ENCODE measurements around the gene MBNL2. TPM values are rescaled to one million over a fixed set of nuclear protein-coding genes. Genes with fewer than 3 reads are reported as not detected.

Gene MBNL2
- total RNA-seq, 3 donors from 2014 or later (not counting 1 experiment from before 2014, with no cell fraction given) = 30.9 to 38.3 (median 33.1) TPM

- ATAC-seq (no peak), DNase-seq (no peak)
- no peaks in the 10 kb centered on the region for H3K27me3 ChIP-seq (ENCODE audit: control insufficient read depth, insufficient read depth, low read length)
- H3K27ac ChIP-seq (ENCODE audit: low read length) = no peak overlapping the region
- H3K36me3 Mint-ChIP-seq = no peaks in the 10 kb centered on the region
- no peaks in the 10 kb centered on the region for H3K36me3 ChIP-seq (ENCODE audit: control insufficient read depth, insufficient read depth, low read length)
- H3K4me1 ChIP-seq (ENCODE audit: control insufficient read depth, insufficient read depth, low read length) = peaks cover 7% of the 10 kb centered on the region
- H3K9me3 ChIP-seq (ENCODE audit: control insufficient read depth, insufficient read depth, low read length) = no peaks in the 10 kb centered on the region
- H3K4me3 ChIP-seq (ENCODE audit: low read length) = no peak overlapping the region
- H3K9me3 Mint-ChIP-seq = no peaks in the 10 kb centered on the region
- TF ChIP-seq, protein P1, sequence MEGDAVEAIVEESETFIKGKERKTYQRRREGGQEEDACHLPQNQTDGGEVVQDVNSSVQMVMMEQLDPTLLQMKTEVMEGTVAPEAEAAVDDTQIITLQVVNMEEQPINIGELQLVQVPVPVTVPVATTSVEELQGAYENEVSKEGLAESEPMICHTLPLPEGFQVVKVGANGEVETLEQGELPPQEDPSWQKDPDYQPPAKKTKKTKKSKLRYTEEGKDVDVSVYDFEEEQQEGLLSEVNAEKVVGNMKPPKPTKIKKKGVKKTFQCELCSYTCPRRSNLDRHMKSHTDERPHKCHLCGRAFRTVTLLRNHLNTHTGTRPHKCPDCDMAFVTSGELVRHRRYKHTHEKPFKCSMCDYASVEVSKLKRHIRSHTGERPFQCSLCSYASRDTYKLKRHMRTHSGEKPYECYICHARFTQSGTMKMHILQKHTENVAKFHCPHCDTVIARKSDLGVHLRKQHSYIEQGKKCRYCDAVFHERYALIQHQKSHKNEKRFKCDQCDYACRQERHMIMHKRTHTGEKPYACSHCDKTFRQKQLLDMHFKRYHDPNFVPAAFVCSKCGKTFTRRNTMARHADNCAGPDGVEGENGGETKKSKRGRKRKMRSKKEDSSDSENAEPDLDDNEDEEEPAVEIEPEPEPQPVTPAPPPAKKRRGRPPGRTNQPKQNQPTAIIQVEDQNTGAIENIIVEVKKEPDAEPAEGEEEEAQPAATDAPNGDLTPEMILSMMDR (IDR thresholded peaks at IDR 0.05) = no peak
- no peak overlapping the region for H3K27ac Mint-ChIP-seq
- H3K27me3 Mint-ChIP-seq (ENCODE audit: low read depth in 2 of 2) = no peaks in the 10 kb centered on the region
- intact Hi-C loops (cut with micrococcal nuclease) = no loop called here
- no peak overlapping the region for H3K4me3 Mint-ChIP-seq
- H3K4me1 Mint-ChIP-seq = peaks cover 22 to 27% of the 10 kb centered on the region in 2 donors
Observed at GRCh38 chr13:97306645-97307044, 84.5 kb downstream of the MBNL2 start.

- H3K4me3 Mint-ChIP-seq = no peak overlapping the region
- WGBS (ENCODE audit: insufficient coverage) = 91% methylated on average over 3 of the region's 7 CpGs
- TF ChIP-seq, protein P1 (IDR thresholded peaks at IDR 0.05) = no peak
Observed at GRCh38 chr13:97307118-97307881, 85.2 kb downstream of the MBNL2 start.

GRCh38 chr13:97307882-97308624 is 85.9 kb downstream of the MBNL2 start:
- no peaks in the 10 kb centered on the region for H3K4me1 ChIP-seq (ENCODE audit: control insufficient read depth, insufficient read depth, low read length)
- DNase-seq (no peak), ATAC-seq (no peak)
- no peaks in the 10 kb centered on the region for H3K9me3 Mint-ChIP-seq
- no peaks in the 10 kb centered on the region for H3K27me3 ChIP-seq (ENCODE audit: control insufficient read depth, insufficient read depth, low read length)
- H3K36me3 ChIP-seq (ENCODE audit: control insufficient read depth, insufficient read depth, low read length) = no peaks in the 10 kb centered on the region
- intact Hi-C loops (cut with micrococcal nuclease) = no loop called here
- H3K27ac Mint-ChIP-seq = peak overlapping the region in 1 of 2 donors; percentile 29
- WGBS (ENCODE audit: insufficient coverage) = 98% methylated on average over 3 of the region's 3 CpGs
- H3K4me3 Mint-ChIP-seq = no peak overlapping the region
- peaks cover 23 to 34% of the 10 kb centered on the region in 2 donors for H3K4me1 Mint-ChIP-seq
- TF ChIP-seq, protein P1 (IDR thresholded peaks at IDR 0.05) = no peak
- no peaks in the 10 kb centered on the region for H3K36me3 Mint-ChIP-seq
- no peak overlapping the region for H3K27ac ChIP-seq (ENCODE audit: low read length)
- H3K27me3 Mint-ChIP-seq (ENCODE audit: low read depth in 2 of 2) = no peaks in the 10 kb centered on the region
- H3K4me3 ChIP-seq (ENCODE audit: low read length) = no peak overlapping the region
- H3K9me3 ChIP-seq (ENCODE audit: control insufficient read depth, insufficient read depth, low read length) = no peaks in the 10 kb centered on the region

More at GRCh38 chr13:97307118-97307881, 85.2 kb downstream of the MBNL2 start:
- no peak for ATAC-seq
- H3K36me3 Mint-ChIP-seq = no peaks in the 10 kb centered on the region
- DNase-seq = no peak
- peaks cover 22 to 29% of the 10 kb centered on the region in 2 donors for H3K4me1 Mint-ChIP-seq
- peaks cover 4% of the 10 kb centered on the region for H3K4me1 ChIP-seq (ENCODE audit: control insufficient read depth, insufficient read depth, low read length)
- H3K4me3 ChIP-seq (ENCODE audit: low read length) = no peak overlapping the region
- no peaks in the 10 kb centered on the region for H3K27me3 Mint-ChIP-seq (ENCODE audit: low read depth in 2 of 2)
- no peaks in the 10 kb centered on the region for H3K9me3 Mint-ChIP-seq
- H3K9me3 ChIP-seq (ENCODE audit: control insufficient read depth, insufficient read depth, low read length) = no peaks in the 10 kb centered on the region
- no peaks in the 10 kb centered on the region for H3K36me3 ChIP-seq (ENCODE audit: control insufficient read depth, insufficient read depth, low read length)
- no peak overlapping the region for H3K27ac ChIP-seq (ENCODE audit: low read length)
- H3K27ac Mint-ChIP-seq = no peak overlapping the region
- H3K27me3 ChIP-seq (ENCODE audit: control insufficient read depth, insufficient read depth, low read length) = no peaks in the 10 kb centered on the region
- intact Hi-C loops (cut with micrococcal nuclease) = no loop called here
